GM12878 (cell line): ENCODE measurements around the gene ERC2. TPM values are rescaled to one million over a fixed set of nuclear protein-coding genes. Genes with fewer than 3 reads are reported as not detected.

Experiments
- ATAC-seq: fragments of 200-7000 bp; cut with Tn5 transposase; 3 replicates; pipeline ENCODE4 v1.9.1; 2020; ENCODE audit warnings: mild to moderate bottlenecking, moderate library complexity
- BruUV-seq: library from RNA; stranded (reverse); fragments of 400-500 nt; replicated peaks from 2 replicates; lab custom pipeline; 2021; lab: Mats Ljungman, UMichigan
- CTCF ChIA-PET: fragments of 300-600 bp; sonication (Branson Sonifier 250); formaldehyde crosslinking; extraction: SDS; loops from one replicate; lab custom pipeline; 2021; ENCODE audit warnings: inconsistent platforms; lab: Yijun Ruan, JAX
- POLR2A ChIA-PET: fragments of 350-600 bp; formaldehyde crosslinking; extraction: SDS; loops from one replicate; lab custom pipeline; 2021; ENCODE audit warnings: inconsistent platforms; lab: Charles Lee
- RAD21 ChIA-PET: fragments of 300-600 bp; sonication (Branson Sonifier 250); formaldehyde crosslinking; loops from one replicate; lab custom pipeline; 2023; ENCODE audit warnings: antibody characterized with exemption; ENCODE audit not compliant: unreplicated experiment; lab: Charles Lee
- SMC1A ChIA-PET: fragments of 300-600 bp; sonication (Branson Sonifier 250); formaldehyde crosslinking; loops from one replicate; lab custom pipeline; 2023; ENCODE audit not compliant: unreplicated experiment, uncharacterized antibody; lab: Charles Lee
- DNase-seq: peaks from one replicate; pipeline ENCODE4 v3.0.0-alpha.2; 2011; ENCODE audit warnings: low read depth, low spot score
- FAIRE-seq: peaks from 3 replicates; lab custom pipeline; 2011; peaks lifted over from hg19 to GRCh38; lab: Jason Lieb, UNC
- H2AFZ ChIP-seq: 2 replicates; pipeline ENCODE4 v1.6.0; 2011; ENCODE audit warnings: low read depth, low read length, control low read depth; ENCODE audit not compliant: control insufficient read depth
- H3K27ac ChIP-seq: 2 replicates; pipeline ENCODE4 v1.5.1; 2011; ENCODE audit warnings: control low read depth; ENCODE audit not compliant: control insufficient read depth, insufficient read depth
- H3K27me3 ChIP-seq, 2 experiments: replicated peaks in 1 of 2; 2 replicates each; pipeline versions ENCODE4 v1.6.0 to v1.6.1; 2011; ENCODE audit warnings: low read length in 1 of 2; ENCODE audit not compliant: control insufficient read depth in 2 of 2, insufficient read depth in 2 of 2
- H3K36me3 ChIP-seq, 2 experiments: 2 replicates each; pipeline ENCODE4 v1.5.1; 2011; ENCODE audit warnings: low read length in 1 of 2; ENCODE audit not compliant: control insufficient read depth in 2 of 2, insufficient read depth in 2 of 2
- H3K4me1 ChIP-seq: 2 replicates; pipeline ENCODE4 v1.6.1; 2011; ENCODE audit warnings: mild to moderate bottlenecking, low read length, moderate library complexity, mixed read lengths; ENCODE audit not compliant: control insufficient read depth, insufficient read depth
- H3K4me2 ChIP-seq: 2 replicates; pipeline ENCODE4 v1.6.0; 2011; ENCODE audit warnings: control low read depth; ENCODE audit not compliant: control insufficient read depth, insufficient read depth
- H3K4me3 ChIP-seq: fragments of 200-600 bp; sonication (generic); 2 replicates; pipeline ENCODE4 v1.5.1; 2016
- H3K79me2 ChIP-seq: 2 replicates; pipeline ENCODE4 v1.6.0; 2011; ENCODE audit warnings: low read length; ENCODE audit not compliant: control insufficient read depth, insufficient read depth
- H3K9ac ChIP-seq: 2 replicates; pipeline ENCODE4 v1.8.0; 2011; ENCODE audit warnings: low read length, control low read depth, mixed read lengths; ENCODE audit not compliant: control insufficient read depth, insufficient read depth
- H3K9me3 ChIP-seq: replicated peaks from 3 replicates; pipeline ENCODE4 v1.5.1; 2011; ENCODE audit warnings: mild to moderate bottlenecking, low read length; ENCODE audit not compliant: control insufficient read depth, insufficient read depth
- H4K20me1 ChIP-seq: 2 replicates; pipeline ENCODE4 v1.6.0; 2011; ENCODE audit not compliant: control insufficient read depth, insufficient read depth
- CHD2 ChIP-seq: IDR thresholded peaks from 2 replicates; pipeline ENCODE4 v1.6.1; 2011; ENCODE audit warnings: low read depth, low read length, improper control_type of control experiment, borderline replicate concordance
- KLF5 ChIP-seq: fragments of 450-650 bp; IDR thresholded peaks from 2 replicates; pipeline ENCODE4 v1.6.1; 2014; ENCODE audit warnings: mild to moderate bottlenecking; ENCODE audit not compliant: partially characterized antibody
- PAX5 ChIP-seq: IDR thresholded peaks from 2 replicates; pipeline ENCODE4 v1.6.1; 2011; ENCODE audit warnings: low read depth, low read length, borderline replicate concordance
- RUNX3 ChIP-seq: IDR thresholded peaks from 2 replicates; pipeline ENCODE4 v1.6.1; 2012; ENCODE audit warnings: low read length, inconsistent platforms
- SIN3A ChIP-seq: IDR thresholded peaks from 2 replicates; pipeline ENCODE4 v1.6.1; 2012; ENCODE audit warnings: low read depth, low read length, improper control_type of control experiment
- ZBTB33 ChIP-seq: fragments of 450-650 bp; IDR thresholded peaks from 2 replicates; pipeline ENCODE4 v1.6.1; 2017; ENCODE audit warnings: mild to moderate bottlenecking
- ZNF274 ChIP-seq: IDR thresholded peaks from one replicate; pipeline ENCODE4 v1.8.0; 2011; ENCODE audit not compliant: insufficient read length, insufficient read depth
- WGBS: methylation state at CpG from one replicate; pipeline ENCODE4 v1.1.6; 2016; ENCODE audit warnings: low lambda C conversion rate; ENCODE audit not compliant: insufficient replicate concordance, insufficient coverage; ENCODE audit errors: missing lambda C conversion rate; 5-methylcytosine and 5-hydroxymethylcytosine counted together
- in situ Hi-C: fragments of 300-500 bp; cut with MboI; formaldehyde crosslinking; loops from 9 replicates; pipeline ENCODE4 v1.14.3; 2018; ENCODE audit warnings: mixed read lengths
- intact Hi-C: fragments of 100-400 bp; cut with micrococcal nuclease; formaldehyde crosslinking; loops from one replicate; pipeline ENCODE4 v1.14.2; 2022; ENCODE audit not compliant: unreplicated experiment
- polyA plus RNA-seq, 11 experiments: library from polyadenylated mRNA; depleted of rRNA in 4 of 11; unstranded in 6 of 11; stranded (reverse) in 5 of 11; fragments of >200 nt; fragmentation: Nextera tagmentation in 4 of 11; fragmentation: Illumina TruSeq in 1 of 11; extraction: Ambion mirVana in 4 of 11; extraction: Trizol in 1 of 11; gene quantifications; 1 replicate in 1 of 11; 2 replicates in 10 of 11; pipeline versions ENCODE4 v1.2.1 to v1.2.3, GENCODE V29; 2011 to 2016; ENCODE audit warnings: inconsistent platforms in 2 of 11, missing spikeins in 2 of 11, low read depth in 1 of 11
- total RNA-seq, 4 experiments: library from RNA; depleted of rRNA in 3 of 4; stranded (reverse); fragments of >200 nt in 3 of 4; fragmentation: Illumina TruSeq in 1 of 4; extraction: Trizol in 1 of 4; gene quantifications; 2 replicates each; pipeline versions ENCODE4 v1.2.1 to v1.2.3, GENCODE V29; 2013 to 2021

ERC2 gene
- total and polyA plus RNA-seq, 10 of the 15 experiments (the other 5 are each of a cell fraction or from before 2014, with no cell fraction given) = 0.06 to 1.4 (median 0.12) TPM; not detected in 3

DNA sequence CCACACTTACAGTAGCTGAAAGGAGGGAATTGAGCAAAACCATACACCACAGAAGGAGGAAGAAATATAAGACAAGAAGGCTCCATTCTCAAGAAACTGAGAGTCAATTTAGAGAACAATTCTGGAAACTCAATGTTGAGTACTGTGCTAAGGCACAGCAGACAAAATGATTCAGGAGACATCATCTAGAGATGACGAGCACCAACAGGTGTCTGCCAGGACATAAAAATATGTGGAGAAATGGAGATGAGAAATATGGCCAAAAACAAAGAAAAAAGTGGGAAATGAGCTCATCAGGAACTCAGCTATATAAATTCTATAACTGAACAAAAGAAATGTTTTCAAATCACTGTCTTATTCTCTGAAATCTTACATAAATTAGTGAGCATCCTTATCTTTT is 343.7 kb downstream of the ERC2 start:
- Histone ChIP-seq H2AFZ (no peak overlapping the region), H3K9me3 (no peaks in the 10 kb centered on the region), H4K20me1 (no peaks in the 10 kb centered on the region), H3K4me2 (no peak overlapping the region), H3K9ac (no peak overlapping the region), H3K79me2 (no peaks in the 10 kb centered on the region), H3K4me3 (no peak overlapping the region), H3K27ac (no peak overlapping the region), H3K4me1 (no peaks in the 10 kb centered on the region), H3K36me3 (no peaks in the 10 kb centered on the region), H3K27me3 (no peaks in the 10 kb centered on the region)
- TF ChIP-seq PAX5 (no peak), CHD2 (no peak)
- ChIA-PET CTCF (no interaction called here), POLR2A (no interaction called here), SMC1A (no interaction called here), RAD21 (no interaction called here)
- in situ Hi-C loops (no loop called here), intact Hi-C loops (no loop called here)
- WGBS = 0% methylated on average over 1 of the region's 1 CpG
- BruUV-seq = no TSS peak
- ATAC-seq = no peak
- DNase-seq = no peak
- FAIRE-seq = no peak

DNA sequence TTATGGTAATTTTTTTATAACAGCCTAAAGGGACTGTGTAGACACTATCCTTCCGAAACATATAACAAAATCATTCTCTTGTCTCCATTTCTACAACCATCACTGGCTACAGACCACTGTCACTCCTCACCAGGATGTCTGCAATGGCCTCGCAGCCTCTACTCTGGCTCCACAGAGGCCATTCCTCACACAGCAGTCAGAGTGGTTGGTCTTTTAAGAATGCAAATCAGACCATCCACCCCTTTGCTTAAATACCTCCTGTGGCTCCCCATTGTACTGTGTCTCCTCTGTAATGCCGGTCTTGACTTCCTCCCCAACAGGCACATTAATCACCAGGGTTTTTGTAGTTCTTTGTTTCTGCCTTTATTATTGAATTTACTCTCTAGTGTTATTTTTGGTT is 344.8 kb downstream of the ERC2 start:
- Histone ChIP-seq H3K9ac (no peak overlapping the region), H3K27ac (no peak overlapping the region), H2AFZ (no peak overlapping the region), H3K9me3 (no peaks in the 10 kb centered on the region), H4K20me1 (no peaks in the 10 kb centered on the region), H3K4me2 (no peak overlapping the region), H3K36me3 (no peaks in the 10 kb centered on the region), H3K4me1 (no peaks in the 10 kb centered on the region), H3K79me2 (no peaks in the 10 kb centered on the region), H3K4me3 (no peak overlapping the region), H3K27me3 (no peaks in the 10 kb centered on the region)
- TF ChIP-seq KLF5 (no peak), ZNF274 (no peak), ZBTB33 (no peak), SIN3A (no peak), RUNX3 (no peak)
- ChIA-PET CTCF (no interaction called here), SMC1A (no interaction called here), POLR2A (no interaction called here), RAD21 (no interaction called here)
- WGBS = 13% methylated on average over 3 of the region's 3 CpGs
- in situ Hi-C loops = no loop called here
- no TSS peak for BruUV-seq
- intact Hi-C loops = no loop called here
- no peak for DNase-seq
- FAIRE-seq = no peak
- no peak for ATAC-seq
